ENCODE data around the gene GPM6B.

GRCh38 chrX:13748486-13748885 is 68.4 kb downstream of the GPM6B start:
- TF ChIP-seq CTCF (IDR thresholded peaks at IDR 0.05), result no peak
- TF ChIP-seq POLR2AphosphoS5 (IDR thresholded peaks at IDR 0.05), result no peak

All from gastroesophageal sphincter (tissue), 3 donors.